RCC 7860 (cell line): Measurements from ENCODE around the gene RPS6KA5.
"Not testable (repeated sequence)": the region's sequence is repeated elsewhere in the genome, so short reads cannot be mapped to it uniquely, and the experiment has no call there.

Source experiments
- DNase-seq: peaks from one replicate; pipeline ENCODE4 v3.0.0-alpha.2; 2015; ENCODE audit warnings: low spot score
- FAIRE-seq: peaks from 2 replicates; lab custom pipeline; 2012; peaks lifted over from hg19 to GRCh38; lab: Jason Lieb, UNC

The RPS6KA5 gene

DNA sequence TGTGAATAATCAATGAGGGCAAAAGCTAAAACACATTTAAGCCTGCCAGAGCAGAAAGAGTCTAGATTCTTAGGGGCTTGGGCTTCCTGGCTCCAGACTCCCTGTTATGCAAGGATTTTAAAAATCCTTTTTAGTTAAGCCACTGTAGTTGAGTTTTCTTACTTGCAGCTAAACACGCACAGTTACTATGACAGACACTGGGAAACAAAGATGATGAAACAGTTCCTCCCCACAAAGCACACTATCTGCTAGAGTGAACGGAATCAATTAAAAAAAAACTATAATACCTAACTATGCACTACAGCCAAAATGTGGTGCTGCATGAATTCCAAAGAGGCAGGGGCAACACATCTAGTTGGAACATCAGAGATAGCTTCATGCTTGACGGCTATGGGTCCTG, 28.2 kb downstream of the RPS6KA5 start:
- FAIRE-seq (no peak), DNase-seq (no peak)

DNA sequence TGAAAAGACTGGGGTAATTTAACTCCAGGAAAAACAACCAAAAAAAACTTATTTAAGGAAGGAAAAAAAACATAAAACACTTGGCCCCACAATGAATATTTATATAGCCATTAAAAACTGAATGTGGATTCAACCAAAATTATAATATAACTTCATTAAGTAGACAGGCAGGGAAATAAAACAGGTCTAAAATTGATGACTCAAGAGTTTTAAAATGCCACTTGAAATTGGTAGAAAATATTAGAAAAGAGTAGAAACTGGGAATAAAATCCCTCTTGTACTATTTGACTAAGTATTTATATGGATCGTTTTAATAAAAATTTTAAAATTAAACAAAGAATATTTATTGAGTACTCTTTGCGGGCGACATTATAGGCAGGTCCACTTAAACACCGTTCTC, 28.8 kb downstream of the RPS6KA5 start:
- FAIRE-seq = no peak

DNA sequence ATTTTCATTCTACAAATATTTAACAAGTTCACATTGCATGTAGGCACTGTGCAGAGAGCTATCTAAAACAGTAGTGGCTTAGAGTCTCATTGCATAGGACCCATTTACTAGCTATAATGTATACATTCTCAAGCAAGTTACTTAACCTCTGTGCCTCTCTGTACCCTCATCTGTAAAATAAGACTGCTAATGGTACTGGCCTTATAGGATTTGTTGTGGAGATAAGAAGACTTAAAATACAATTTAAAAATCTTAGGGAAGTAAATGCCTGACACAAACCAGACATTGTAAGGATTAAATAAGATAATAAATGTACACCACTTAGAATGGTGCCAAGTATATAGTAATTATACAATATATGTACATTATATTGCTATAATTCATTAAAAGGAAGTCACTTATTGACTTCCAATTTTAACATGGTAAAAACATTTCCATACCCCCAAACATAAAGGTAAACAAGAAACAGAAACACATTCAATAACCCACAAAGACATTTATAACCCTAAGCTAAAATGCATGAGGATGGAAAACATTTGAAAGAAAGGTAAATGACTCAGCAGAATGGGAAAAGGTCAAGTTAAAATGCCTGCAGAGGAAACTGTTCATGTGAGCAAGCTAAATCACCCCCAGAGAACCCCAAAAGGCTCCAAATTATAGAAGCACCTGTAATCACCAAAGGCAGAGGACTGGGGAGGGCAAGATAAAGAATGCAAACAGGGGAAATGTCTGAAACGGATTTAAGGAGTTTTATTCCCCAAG, 30.8 kb downstream of the RPS6KA5 start:
- FAIRE-seq (no peak), DNase-seq (no peak)

More for the DNA sequence above, 28.8 kb downstream of the RPS6KA5 start:
- no peak for DNase-seq

DNA sequence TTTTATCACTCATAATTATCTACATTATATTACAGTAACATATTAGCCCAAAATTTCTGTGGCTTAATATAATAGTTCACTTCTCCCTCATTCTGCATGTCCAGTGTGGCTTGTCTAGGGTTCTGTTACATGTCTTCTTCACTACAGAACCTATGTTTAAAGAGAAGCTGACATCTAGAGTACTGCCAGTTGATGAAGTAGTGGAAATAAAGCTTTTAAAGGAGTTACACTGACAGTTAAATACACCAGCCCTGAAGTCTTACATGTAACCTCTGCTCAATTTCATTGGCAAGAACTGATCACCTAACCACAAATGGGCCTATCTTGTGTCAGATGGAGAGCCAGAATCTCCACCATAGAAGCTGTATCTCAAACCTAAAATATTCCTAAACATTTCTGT, 32.9 kb downstream of the RPS6KA5 start:
- no peak for FAIRE-seq

DNA sequence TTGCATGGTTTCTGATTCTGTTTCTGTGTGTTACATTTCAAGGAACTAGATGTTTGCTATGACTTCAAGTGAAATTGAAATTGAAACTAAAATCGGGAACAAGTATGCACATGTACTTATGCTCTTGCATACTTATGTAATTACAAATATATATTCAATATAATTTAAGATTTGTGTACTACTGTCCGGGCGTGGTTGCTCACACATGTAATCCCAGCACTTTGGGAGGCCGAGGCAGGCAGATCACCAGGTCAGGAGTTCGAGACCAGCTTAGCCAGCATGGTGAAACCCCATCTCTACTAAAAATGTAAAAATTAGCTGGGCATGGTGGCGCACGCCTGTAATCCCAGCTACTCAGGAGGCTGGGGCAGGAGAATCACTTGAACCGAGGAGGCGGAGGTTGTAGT, 37.8 kb downstream of the RPS6KA5 start:
- not testable (repeated sequence) for FAIRE-seq

More for the DNA sequence above, 32.9 kb downstream of the RPS6KA5 start:
- DNase-seq = no peak

DNA sequence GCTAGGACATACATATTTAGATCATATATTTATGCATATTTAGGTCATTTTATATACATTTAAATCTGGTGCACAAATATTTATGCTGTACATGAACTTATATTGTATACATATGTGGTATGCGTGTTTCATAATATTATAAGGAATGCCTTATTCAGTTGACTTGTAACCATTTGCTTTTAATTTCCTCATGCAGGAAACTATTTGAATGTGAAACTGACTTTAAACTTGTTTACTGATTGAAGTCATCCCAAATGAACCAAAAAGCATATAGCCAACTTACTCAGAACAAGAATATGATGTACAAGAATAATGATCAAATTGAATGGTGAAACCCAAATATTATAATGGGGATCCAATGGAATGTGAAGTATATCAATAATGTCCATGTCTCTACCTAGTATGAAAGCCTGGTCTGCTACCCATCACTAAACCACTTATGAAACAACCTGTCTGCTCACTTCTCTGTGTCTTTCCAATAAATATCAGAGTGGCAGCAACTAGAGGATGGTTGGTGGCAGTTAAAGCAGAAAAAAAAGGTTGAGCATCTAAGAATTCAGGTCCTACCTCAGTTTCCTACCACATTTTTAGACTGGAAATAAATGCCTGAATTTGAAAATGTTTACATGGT, 38.3 kb downstream of the RPS6KA5 start:
- no peak for FAIRE-seq
- no peak for DNase-seq

More for the DNA sequence above, 37.8 kb downstream of the RPS6KA5 start:
- DNase-seq = peak; percentile 24

DNA sequence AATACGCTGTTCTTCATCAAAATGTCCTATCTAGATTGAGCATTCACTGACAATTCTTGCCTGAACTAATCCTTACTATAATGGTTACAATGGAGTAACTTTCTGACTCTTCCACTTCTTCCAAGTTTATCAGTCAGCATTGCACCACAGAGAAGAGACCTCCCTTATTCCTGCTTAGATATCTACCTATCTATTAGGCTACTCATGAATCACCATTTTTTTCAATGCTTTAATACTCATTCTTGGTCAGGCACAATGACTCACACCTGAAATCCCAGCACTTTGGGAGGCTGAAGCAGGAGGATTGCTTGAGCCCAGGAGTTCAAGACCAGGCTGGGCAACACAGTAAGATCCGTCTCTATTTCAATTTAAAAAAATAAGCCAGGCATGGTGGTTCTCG, 39.3 kb downstream of the RPS6KA5 start:
- DNase-seq (peak; percentile 6), FAIRE-seq (no peak)

DNA sequence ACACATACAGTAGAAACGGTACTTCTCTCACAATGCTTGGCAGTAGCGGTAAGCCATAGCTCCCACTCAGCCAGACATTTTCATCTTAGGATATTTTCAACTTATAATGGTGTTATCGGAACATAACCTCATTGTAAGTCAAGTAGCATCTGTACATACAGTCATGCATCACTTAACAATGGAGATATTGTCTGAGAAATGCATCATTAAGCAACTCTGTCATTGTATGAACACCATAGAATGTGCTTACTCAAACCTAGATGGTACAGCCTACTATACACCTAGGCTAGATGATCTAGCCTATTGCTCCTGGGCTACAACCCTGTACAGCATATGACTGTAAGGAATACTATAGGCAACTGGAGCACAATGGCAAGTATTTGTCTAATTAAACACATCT, 40.8 kb downstream of the RPS6KA5 start:
- FAIRE-seq (no peak), DNase-seq (no peak)

DNA sequence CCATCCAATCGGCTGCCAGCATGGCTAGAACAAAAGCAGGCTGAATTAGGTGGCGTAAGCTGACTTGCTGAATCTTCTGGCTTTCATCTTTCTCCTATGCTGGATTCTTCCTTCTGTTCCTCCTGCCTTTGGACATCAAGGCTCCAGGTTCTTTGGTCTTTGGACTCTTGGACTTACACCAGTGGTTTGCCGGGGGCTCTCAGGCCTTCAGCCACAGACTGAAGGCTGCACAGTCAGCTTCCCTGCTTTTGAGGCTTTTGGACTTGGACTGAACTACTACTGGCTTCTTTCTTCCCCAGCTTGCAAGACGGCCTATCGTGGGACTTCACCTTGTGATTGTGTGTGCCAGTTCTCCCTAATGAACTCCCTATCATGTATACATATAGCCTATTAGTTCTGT, 42.0 kb downstream of the RPS6KA5 start:
- no peak for FAIRE-seq
- DNase-seq = no peak

DNA sequence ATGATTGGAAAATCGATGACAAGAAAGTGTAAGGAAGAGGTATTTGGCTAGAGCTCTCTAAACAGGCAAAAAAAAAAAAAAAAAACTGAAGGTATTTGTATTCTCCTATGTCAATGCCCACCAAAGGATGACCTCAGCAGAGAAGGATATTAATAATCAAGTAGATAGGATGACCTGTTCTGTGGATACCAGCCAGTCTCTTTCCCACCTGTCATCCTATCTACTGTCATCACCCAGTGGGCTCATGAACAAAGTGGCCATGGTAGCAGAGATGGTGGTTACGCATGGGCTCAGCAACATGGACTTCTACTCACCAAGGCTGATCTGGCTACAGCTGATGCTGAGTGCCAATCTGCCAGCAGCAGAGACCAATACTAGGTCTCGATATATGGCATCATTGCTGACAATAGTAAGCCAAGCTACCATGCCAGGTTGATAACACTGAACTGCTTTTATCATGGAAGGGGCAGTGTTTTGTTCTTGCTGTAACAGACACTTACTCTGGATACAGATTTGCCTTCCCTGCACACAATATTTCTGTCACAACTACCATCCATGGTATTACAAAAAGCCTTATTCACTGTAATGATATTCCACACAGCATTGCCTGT, 43.5 kb downstream of the RPS6KA5 start:
- no peak for FAIRE-seq
- no peak for DNase-seq

DNA sequence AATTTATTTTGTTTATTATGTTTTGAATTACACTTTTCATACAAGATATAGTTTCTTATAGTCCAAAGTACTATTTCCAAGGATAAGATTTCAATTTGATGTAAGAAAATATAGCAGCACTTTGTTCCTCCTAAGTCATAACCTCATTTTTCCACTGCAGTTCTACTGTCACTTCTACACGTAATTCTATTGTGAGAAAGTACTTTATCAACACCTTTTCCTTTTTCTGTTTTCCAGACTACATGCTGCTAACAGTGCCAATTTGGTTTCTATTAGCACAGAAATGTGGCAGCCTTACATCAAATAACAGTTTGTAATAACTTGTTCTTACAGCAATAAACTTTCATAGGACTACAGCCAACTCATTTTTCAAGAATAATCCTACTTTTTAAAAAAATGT, 45.0 kb downstream of the RPS6KA5 start:
- no peak for FAIRE-seq
- no peak for DNase-seq

DNA sequence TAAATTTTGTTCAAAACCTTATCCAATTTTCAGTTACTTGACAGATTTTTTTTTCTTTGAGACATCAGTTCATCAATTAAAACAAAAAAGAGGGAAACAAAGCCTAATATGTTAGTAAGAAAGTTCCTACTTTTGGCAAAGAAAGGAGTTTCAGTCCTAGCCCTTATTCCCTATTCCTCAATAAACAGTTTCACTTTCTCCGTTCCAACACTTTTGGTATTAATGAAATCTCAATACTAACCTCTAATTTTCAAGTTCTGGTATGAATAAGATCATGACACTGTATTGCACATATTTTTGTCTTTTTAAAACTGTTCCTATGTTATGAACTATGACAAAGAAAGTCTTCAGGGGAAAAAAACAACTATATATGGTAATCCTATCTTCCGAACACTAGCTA, 48.4 kb downstream of the RPS6KA5 start:
- FAIRE-seq = no peak
- no peak for DNase-seq

DNA sequence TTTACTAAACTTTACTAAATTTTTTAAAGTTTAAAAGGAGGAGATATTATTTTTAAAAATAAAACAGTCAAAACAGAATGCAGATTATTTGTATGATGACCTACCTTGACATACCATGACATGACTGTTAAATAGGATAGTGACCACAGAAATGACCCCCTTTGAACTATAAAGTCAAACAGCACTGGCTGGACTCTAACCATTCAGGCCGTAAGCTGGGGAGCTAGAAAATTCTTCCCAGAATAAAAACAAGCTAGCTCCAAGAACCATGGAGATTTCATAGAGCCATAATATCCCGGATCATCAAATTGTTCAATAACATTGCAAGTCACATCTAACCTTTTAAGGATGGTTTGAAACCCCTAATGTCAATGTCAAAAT, 50.3 kb downstream of the RPS6KA5 start:
- FAIRE-seq (no peak), DNase-seq (no peak)

DNA sequence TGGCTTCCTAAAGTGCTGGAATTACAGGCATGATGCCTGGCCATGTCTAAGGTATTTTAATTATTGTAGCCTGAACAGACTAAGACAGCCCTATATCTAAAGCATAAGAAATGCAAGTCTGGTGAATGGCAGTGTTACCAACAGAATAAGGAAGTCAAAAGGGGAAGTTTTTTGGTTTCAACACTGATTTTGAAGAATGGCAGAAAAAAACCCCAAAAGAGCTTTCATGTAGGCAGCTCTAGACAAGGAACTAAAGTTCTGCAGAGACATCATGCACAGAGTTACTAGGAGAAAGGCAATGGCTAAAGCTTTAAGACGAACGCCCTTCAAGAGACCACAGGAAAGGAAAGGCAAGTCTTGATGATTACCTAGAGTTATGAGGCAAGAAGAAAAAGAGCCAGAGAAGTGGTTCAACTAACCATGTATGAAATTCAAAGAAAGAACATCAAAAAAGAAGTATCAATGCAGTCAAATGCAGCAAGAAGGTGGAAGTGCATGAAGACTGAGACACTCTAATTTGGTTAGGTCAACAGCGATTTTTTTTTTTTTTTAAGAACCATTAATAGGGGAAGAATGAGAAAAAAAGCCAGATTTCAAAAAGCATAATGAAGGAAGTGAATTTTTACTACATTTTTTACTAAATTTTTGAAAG, 50.8 kb downstream of the RPS6KA5 start:
- no peak for FAIRE-seq
- DNase-seq = no peak

DNA sequence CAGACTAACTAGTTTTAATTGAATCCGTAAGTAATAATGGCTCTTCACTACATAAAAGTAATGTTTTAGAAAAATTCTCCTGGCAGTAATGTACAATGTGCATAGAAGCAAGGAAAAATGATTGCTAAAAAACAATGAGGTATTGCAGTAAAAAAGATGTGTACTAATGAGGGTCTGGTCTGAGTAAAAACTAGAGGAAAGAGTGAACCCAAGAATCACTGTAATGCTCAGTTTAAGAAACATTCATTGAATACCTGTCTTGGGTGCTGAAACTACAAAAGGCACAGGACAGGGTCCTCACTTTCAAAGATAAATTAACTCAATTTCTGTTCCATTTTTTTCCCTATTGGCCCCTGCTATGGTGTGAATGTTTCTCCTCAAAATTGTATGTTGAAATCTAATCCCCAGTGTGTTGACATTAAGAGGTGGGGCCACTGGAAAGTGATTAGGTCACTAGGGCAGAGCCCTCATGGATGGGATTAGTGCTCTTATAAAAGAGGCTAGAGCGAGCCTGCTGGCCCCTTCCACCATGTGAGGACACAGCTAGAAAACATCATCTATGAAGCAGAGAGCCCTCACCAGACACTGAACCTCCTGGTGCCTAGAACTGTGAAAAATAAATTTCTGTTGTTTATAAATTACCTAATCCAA, 51.6 kb downstream of the RPS6KA5 start:
- DNase-seq = no peak
- no peak for FAIRE-seq

DNA sequence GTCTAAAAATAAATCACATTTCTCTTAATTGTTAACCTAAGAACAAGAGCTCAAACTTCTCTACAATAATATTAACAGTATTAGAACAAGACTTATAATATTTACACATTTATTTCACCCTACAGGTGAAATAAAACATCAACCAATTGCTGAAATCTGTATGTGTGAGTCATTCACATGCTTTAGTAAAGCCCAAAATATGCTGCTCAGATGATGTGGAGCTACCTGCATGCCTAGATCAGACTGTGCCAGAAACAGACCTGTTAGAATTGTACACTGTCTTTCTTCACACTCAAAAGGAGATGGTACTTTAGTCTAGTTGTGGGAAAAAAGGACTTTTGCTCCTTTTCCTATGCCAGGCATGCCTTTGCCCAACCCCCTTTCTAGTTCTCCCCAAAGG, 54.7 kb downstream of the RPS6KA5 start:
- FAIRE-seq (no peak), DNase-seq (no peak)

DNA sequence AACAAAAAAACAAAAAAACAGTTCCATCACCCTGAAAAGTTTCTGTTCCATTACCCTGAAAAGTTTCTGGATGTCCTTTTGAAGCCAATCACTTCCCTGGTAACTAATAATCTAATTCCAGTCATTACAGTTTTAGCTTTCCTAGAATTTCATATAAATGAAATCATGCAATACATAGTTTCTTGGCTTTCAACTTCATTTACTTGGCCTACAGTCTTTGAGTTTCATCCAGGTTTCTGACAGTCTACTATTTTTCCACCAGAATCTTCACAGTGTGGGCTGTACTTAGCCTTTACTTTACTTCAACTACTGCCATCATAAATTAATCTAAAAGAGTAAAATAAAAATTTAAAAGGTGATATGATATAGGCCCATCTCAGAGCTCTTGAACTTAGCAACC, 55.5 kb downstream of the RPS6KA5 start:
- DNase-seq = no peak
- no peak for FAIRE-seq

DNA sequence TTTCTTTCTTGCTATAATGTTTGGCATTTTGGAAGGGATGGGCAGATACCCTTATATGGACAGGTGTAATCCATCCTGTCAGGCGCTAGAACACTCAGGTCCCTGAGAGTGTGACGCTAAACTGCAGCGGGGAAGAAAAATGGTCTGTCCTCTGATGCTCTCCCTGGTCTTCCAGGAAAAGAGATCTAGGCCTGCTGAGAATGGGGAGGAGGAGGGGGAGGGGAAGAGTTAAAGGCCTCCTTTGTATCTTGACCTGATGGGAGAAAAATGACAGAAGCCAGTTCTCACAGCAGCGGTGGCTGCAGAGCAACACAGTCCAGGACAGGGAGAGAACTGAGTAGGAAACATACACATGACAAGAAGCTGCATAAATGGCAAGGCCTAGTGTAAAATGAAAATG, 61.1 kb downstream of the RPS6KA5 start:
- DNase-seq (no peak), FAIRE-seq (no peak)

DNA sequence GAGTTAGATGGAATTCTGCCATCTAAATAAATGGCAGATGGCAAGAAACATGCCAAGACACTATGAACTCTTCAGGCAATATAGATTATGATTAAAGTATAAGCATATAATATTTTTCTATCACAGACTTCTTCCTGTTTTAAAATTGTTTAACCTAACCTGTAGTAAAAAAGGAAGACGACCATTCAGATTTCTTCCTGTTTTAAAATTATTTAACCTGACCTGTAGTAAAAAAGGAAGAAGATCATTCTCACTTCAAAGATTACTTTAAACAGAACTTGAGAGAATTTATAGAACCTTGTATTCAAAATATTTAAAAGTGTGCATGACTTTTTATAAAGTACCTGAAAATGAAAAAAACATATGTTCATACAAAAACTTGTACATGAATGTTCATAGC, 63.5 kb downstream of the RPS6KA5 start:
- FAIRE-seq (no peak), DNase-seq (no peak)

DNA sequence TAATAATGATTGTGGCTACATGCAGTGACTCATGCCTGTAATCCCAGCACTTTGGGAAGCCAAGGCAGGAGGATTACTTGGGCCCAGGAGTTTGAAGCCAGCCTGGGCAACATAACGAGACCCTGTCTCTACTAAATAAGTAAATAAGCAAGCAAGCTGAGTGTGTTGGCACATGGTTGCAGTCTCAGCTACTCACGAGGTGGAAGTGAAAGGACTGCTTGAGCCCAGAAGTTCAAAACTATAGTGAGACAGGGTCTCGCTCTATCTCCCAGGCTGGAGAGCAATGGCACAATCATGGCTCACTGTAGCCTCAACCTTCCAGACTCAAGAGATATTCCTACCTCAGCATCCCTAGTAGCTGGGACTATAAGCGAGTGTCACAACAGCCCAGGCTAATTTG, 64.7 kb downstream of the RPS6KA5 start:
- FAIRE-seq = no peak

DNA sequence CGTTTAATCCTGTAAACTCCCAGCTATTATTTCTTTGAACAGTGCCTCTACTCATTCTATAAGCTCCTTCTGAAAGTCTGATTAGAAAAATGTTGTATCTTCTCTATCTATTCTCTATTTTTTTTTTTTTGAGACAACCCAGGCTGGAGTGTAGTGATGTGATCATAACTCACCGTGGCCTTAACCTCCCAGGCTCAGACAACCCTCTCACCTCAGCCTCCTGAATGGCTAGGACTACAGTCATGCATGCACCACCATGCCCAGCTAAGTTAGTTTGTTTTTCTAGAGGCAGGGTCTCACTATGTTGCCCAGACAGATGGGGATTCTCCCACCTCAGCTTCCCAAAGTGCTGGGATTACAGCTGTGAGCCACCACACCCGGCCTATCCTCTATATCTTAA, 66.6 kb downstream of the RPS6KA5 start:
- FAIRE-seq (no peak), DNase-seq (no peak)

More for the DNA sequence above, 64.7 kb downstream of the RPS6KA5 start:
- DNase-seq = no peak
